ENCODE results near the gene UNC50. TPM values are rescaled to one million over a fixed set of nuclear protein-coding genes. Genes with fewer than 3 reads are reported as not detected.

Gene UNC50
- total and polyA plus RNA-seq, 7 donors = 12.5 to 61.0 (median 39.4) TPM

DNA sequence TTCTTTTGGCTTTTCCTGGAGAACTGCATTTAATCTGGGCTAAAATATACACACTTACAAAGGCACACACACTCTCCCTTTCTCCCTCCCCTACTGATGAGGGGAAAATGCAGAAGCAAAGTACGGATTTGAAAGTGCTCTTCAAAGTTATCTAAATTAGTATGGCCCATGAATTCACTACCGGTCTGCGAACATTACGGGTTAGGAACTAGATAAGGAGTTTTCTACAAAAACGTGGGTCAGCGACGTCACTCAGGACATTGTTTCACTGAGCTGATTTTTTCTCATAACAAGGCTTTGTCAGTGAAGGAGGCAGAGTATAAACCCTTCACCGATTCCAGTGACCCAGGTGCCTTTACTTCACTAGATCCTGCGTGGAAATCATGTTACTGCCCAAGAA is 47.4 kb upstream of the UNC50 start:
- Histone ChIP-seq H3K4me3 (no peak overlapping the region), H3K9me3 (no peaks in the 10 kb centered on the region), H3K36me3 (peaks cover 12 to 47% (median 29%) of the 10 kb centered on the region in 4 donors), H3K4me1 (peaks cover 0 to 46% (median 43%) of the 10 kb centered on the region in 4 donors), H3K27me3 (no peaks in the 10 kb centered on the region), H3K27ac (peak overlapping the region; percentile 74 to 84 (median 79))
- intact Hi-C loops (cut with DNase I) = loop anchor here (2.0 to 5.0 kb wide), 2 partner anchors 44 to 116 kb away; partner anchors contain the start of gene INPP4A
- TF ChIP-seq, protein P1, sequence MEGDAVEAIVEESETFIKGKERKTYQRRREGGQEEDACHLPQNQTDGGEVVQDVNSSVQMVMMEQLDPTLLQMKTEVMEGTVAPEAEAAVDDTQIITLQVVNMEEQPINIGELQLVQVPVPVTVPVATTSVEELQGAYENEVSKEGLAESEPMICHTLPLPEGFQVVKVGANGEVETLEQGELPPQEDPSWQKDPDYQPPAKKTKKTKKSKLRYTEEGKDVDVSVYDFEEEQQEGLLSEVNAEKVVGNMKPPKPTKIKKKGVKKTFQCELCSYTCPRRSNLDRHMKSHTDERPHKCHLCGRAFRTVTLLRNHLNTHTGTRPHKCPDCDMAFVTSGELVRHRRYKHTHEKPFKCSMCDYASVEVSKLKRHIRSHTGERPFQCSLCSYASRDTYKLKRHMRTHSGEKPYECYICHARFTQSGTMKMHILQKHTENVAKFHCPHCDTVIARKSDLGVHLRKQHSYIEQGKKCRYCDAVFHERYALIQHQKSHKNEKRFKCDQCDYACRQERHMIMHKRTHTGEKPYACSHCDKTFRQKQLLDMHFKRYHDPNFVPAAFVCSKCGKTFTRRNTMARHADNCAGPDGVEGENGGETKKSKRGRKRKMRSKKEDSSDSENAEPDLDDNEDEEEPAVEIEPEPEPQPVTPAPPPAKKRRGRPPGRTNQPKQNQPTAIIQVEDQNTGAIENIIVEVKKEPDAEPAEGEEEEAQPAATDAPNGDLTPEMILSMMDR (IDR thresholded peaks at IDR 0.05) = no peak
- TF ChIP-seq EP300 (IDR thresholded peaks at IDR 0.05) (no peak), POLR2AphosphoS5 (IDR thresholded peaks at IDR 0.05) (no peak), POLR2A (IDR thresholded peaks at IDR 0.05) (no peak)
- DNase-seq = no peak
- whole genome bisulfite sequencing, 2 donors = 93 to 94% methylated on average over 9 of the region's 9 CpGs

DNA sequence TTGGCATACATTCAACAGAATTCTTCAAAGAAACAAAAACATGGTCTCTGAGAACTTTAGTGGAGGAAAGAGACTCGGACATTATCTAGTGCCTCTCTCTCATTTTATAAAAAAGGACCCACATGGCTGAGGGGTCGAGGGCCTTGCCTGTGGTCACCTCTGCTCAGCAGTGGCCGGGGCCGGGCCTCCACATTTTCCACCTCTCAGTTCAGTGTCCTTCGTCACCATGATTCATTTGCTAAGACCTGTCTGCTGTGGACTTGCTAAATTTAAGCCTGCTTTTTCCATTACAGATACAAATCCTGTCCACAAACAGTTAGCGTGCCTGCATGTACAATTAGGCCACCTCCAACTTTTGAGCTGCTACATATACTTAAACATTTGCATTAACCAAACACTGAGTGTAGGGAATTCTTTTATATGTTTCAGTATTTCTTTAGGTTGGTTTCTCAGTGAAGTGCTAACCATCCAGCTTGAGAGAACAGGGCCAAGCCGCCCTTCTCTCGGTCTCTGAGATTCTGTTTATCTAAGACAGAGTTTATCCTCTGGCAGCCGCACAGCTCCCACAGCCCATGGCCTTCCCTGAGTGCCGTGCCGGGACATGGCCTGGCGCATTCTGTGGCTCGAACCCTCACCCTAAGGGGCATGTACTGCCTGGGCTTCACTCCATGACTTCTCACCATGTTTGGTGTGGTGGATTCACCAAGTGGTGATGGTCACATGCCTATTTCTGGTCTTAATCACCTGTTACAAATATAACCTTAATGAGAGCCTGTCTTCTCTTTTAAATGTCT is 46.3 kb upstream of the UNC50 start:
- Histone ChIP-seq H3K36me3 (peaks cover 19 to 49% (median 31%) of the 10 kb centered on the region in 4 donors), H3K4me3 (no peak overlapping the region), H3K9me3 (no peaks in the 10 kb centered on the region), H3K4me1 (peaks cover 0 to 46% (median 43%) of the 10 kb centered on the region in 4 donors), H3K27ac (peak overlapping the region; percentile 74 to 84 (median 79)), H3K27me3 (no peaks in the 10 kb centered on the region)
- 83 to 87% methylated on average over 13 of the region's 13 CpGs for WGBS, 2 donors
- no peak for TF ChIP-seq POLR2A (IDR thresholded peaks at IDR 0.05)
- TF ChIP-seq EP300 (IDR thresholded peaks at IDR 0.05) = peak in 1 of 4 donors; percentile 12
- TF ChIP-seq, protein P1 (IDR thresholded peaks at IDR 0.05) = no peak
- peak in 2 of 4 donors; percentile 11 to 21 for TF ChIP-seq POLR2AphosphoS5 (IDR thresholded peaks at IDR 0.05)
- intact Hi-C loops (cut with DNase I) = loop anchor here (2.0 to 5.0 kb wide), 2 partner anchors 45 to 117 kb away; partner anchors contain the start of gene INPP4A
- peak; percentile 74 for DNase-seq

DNA sequence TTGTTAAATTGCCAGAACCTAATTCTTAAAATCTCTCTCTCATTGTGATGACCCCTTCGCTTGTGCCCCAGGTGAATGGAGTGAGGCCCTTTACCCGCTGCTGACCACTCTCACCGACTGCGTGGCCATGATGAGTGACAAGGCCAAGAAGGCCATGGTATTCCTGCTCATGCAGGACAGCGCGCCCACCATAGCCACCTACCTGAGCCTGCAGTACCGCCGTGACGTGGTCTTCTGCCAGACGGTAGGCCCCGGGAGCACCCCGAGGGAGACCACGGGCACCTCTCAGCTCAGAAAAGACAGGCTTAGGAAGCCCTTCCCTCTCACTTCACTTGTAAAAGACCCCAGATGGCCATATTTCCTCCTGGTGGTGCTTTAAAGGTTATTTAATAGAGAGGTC is 45.0 kb upstream of the UNC50 start:
- Histone ChIP-seq H3K27ac (peak overlapping the region in 1 of 4 donors; percentile 77), H3K36me3 (peaks cover 24 to 55% (median 39%) of the 10 kb centered on the region in 4 donors)
- TF ChIP-seq EP300 (IDR thresholded peaks at IDR 0.05) = no peak
- TF ChIP-seq, protein P1 (IDR thresholded peaks at IDR 0.05) = no peak
- no peak for TF ChIP-seq POLR2AphosphoS5 (IDR thresholded peaks at IDR 0.05)
- no peak for TF ChIP-seq POLR2A (IDR thresholded peaks at IDR 0.05)

GRCh38 chr2:98564541-98565132 is 43.8 kb upstream of the UNC50 start:
- H3K4me1 ChIP-seq = peaks cover 0 to 34% (median 31%) of the 10 kb centered on the region in 4 donors
- no peak overlapping the region for H3K27ac ChIP-seq
- 68 to 81% methylated on average over 17 of the region's 17 CpGs for WGBS, 2 donors
- intact Hi-C loops (cut with DNase I) = loop anchor here (5.0 kb wide), 2 partner anchors 47 to 152 kb away; no protein-coding TSS in a partner anchor
- DNase-seq = no peak
- no peaks in the 10 kb centered on the region for H3K9me3 ChIP-seq
- H3K4me3 ChIP-seq = no peak overlapping the region
- no peaks in the 10 kb centered on the region for H3K27me3 ChIP-seq
- peaks cover 30 to 65% (median 49%) of the 10 kb centered on the region in 4 donors for H3K36me3 ChIP-seq
- TF ChIP-seq POLR2AphosphoS5 (IDR thresholded peaks at IDR 0.05) (no peak), EP300 (IDR thresholded peaks at IDR 0.05) (no peak), POLR2A (IDR thresholded peaks at IDR 0.05) (no peak)
- TF ChIP-seq, protein P1 (IDR thresholded peaks at IDR 0.05) = no peak

More for the DNA sequence above, 45.0 kb upstream of the UNC50 start:
- DNase-seq = no peak
- H3K4me1 ChIP-seq = peaks cover 0 to 46% (median 43%) of the 10 kb centered on the region in 4 donors
- H3K9me3 ChIP-seq = no peaks in the 10 kb centered on the region
- intact Hi-C loops (cut with DNase I) = loop anchor here (5.0 kb wide), 1 partner anchor 46 kb away; no protein-coding TSS in a partner anchor
- 97 to 98% methylated on average over 13 of the region's 13 CpGs for WGBS, 2 donors
- H3K27me3 ChIP-seq = no peaks in the 10 kb centered on the region
- H3K4me3 ChIP-seq = no peak overlapping the region

Measured in sigmoid colon (tissue), 7 donors.